Stimulated activated CD4-positive, alpha-beta T cell treated with anti-CD3 and anti-CD28 coated beads, Interleukin-2, amount 100 ng/mL, for 4 hours (primary cell): Measurements from ENCODE around the gene RHEB.

ENCODE experiments used
- DNase-seq: peaks from one replicate; pipeline ENCODE4 v3.0.0-alpha.2; 2020; ENCODE audit warnings: low read depth

RHEB gene

GRCh38 chr7:151524845-151525244, 5.2 kb upstream of the RHEB start:
- DNase-seq: no peak

GRCh38 chr7:151524331-151524730, 4.6 kb upstream of the RHEB start:
- no peak for DNase-seq

- DNase-seq: peak; percentile 15
Observed at GRCh38 chr7:151520419-151521261, 945 bp upstream of the RHEB start.

GRCh38 chr7:151518947-151519764, 539 bp downstream of the RHEB start:
- DNase-seq: peak; percentile 59

GRCh38 chr7:151518105-151518946, 1.4 kb downstream of the RHEB start:
- peak; percentile 45 for DNase-seq

GRCh38 chr7:151517601-151518104, 2.0 kb downstream of the RHEB start:
- DNase-seq: no peak

GRCh38 chr7:151515276-151515565, 4.5 kb downstream of the RHEB start:
- no peak for DNase-seq

- no peak for DNase-seq
Observed at GRCh38 chr7:151514461-151515275, 5.0 kb downstream of the RHEB start.

GRCh38 chr7:151513133-151513532, 6.6 kb downstream of the RHEB start:
- no peak for DNase-seq

- DNase-seq: no peak
Observed at GRCh38 chr7:151512353-151512752, 7.3 kb downstream of the RHEB start.

GRCh38 chr7:151511946-151512345, 7.7 kb downstream of the RHEB start:
- DNase-seq: no peak

GRCh38 chr7:151511270-151511669, 8.4 kb downstream of the RHEB start:
- DNase-seq: no peak

- no peak for DNase-seq
Observed at GRCh38 chr7:151509670-151510333, 9.9 kb downstream of the RHEB start.

- no peak for DNase-seq
Observed at GRCh38 chr7:151508991-151509390, 10.7 kb downstream of the RHEB start.

GRCh38 chr7:151507806-151508205, 11.9 kb downstream of the RHEB start:
- no peak for DNase-seq

GRCh38 chr7:151506901-151507382, 12.8 kb downstream of the RHEB start:
- no peak for DNase-seq

- DNase-seq: no peak
Observed at GRCh38 chr7:151505836-151506468, 13.7 kb downstream of the RHEB start.

- DNase-seq: no peak
Observed at GRCh38 chr7:151505433-151505832, 14.3 kb downstream of the RHEB start.

GRCh38 chr7:151504715-151505326, 14.9 kb downstream of the RHEB start:
- DNase-seq: no peak
